Heart left ventricle (tissue), 16 donors: ENCODE results near the gene CHMP4B. TPM values are rescaled to one million over a fixed set of nuclear protein-coding genes. Genes with fewer than 3 reads are reported as not detected.
A peak's percentile ranks its signal among the peaks of the same experiment; 100 is the strongest.

Source experiments
- ATAC-seq, 4 donors: fragments of 200-7000 bp; cut with Tn5 transposase; one replicate each; pipeline ENCODE4 v1.9.1; 2020 to 2022; ENCODE audit warnings: moderate library complexity in 4 of 4, mild to moderate bottlenecking in 3 of 4, moderate number of reproducible peaks in 1 of 4
- DNase-seq, 5 donors: peaks; one replicate each; pipeline ENCODE4 v3.0.0-alpha.2; 2020
- H3K27ac ChIP-seq, 12 donors: fragments of 200-600 bp; sonication (generic) in 4 of 12; one replicate each; pipeline versions ENCODE4 v1.5.0 to v1.8.0; 2016 to 2022; ENCODE audit warnings: mild to moderate bottlenecking in 2 of 12
- H3K27me3 ChIP-seq, 9 donors: fragments of 200-600 bp; sonication (generic) in 2 of 9; one replicate each; pipeline versions ENCODE4 v1.5.1 to v1.8.0; 2016 to 2022; ENCODE audit warnings: mild to moderate bottlenecking in 3 of 9
- H3K36me3 ChIP-seq, 9 donors: fragments of 200-600 bp; sonication (generic) in 2 of 9; one replicate each; pipeline versions ENCODE4 v1.5.0 to v1.8.0; 2018 to 2022; ENCODE audit warnings: mild to moderate bottlenecking in 2 of 9
- H3K4me1 ChIP-seq, 12 donors: fragments of 200-600 bp; sonication (generic) in 4 of 12; one replicate each; pipeline versions ENCODE4 v1.5.0 to v1.8.0; 2016 to 2022; ENCODE audit warnings: mild to moderate bottlenecking in 3 of 12
- H3K4me3 ChIP-seq, 12 donors: fragments of 200-600 bp; sonication (generic) in 4 of 12; one replicate each; pipeline versions ENCODE4 v1.5.0 to v1.8.0; 2017 to 2022; ENCODE audit warnings: mild to moderate bottlenecking in 9 of 12, moderate library complexity in 4 of 12
- H3K9me3 ChIP-seq, 12 donors: fragments of 200-600 bp; sonication (generic) in 4 of 12; one replicate each; pipeline versions ENCODE4 v1.5.0 to v1.8.0; 2016 to 2022; ENCODE audit warnings: mild to moderate bottlenecking in 1 of 12
- CTCF ChIP-seq, 12 donors: fragments of 200-600 bp; sonication (generic) in 4 of 12; IDR thresholded peaks; one replicate each; pipeline versions ENCODE4 v1.5.0 to v1.8.0; 2018 to 2022; ENCODE audit warnings: antibody characterized with exemption in 12 of 12, mild to moderate bottlenecking in 5 of 12
- POLR2A ChIP-seq, 2 donors: fragments of 450-650 bp; IDR thresholded peaks; one replicate each; pipeline ENCODE4 v1.6.1; 2017; ENCODE audit warnings: antibody characterized with exemption in 2 of 2, mild to moderate bottlenecking in 2 of 2, moderate library complexity in 2 of 2
- WGBS, 4 donors: extraction: QIAGEN DNeasy Blood & Tissue Kit in 2 of 4; methylation state at CpG; one replicate each; pipeline versions ENCODE4 v1.1.5 to v1.1.7; 2013 to 2018; 5-methylcytosine and 5-hydroxymethylcytosine counted together
- intact Hi-C, 10 donors: fragments of 100-400 bp; cut with DNase I; formaldehyde crosslinking; loops; one replicate each; pipeline versions ENCODE4 v1.11.1 to v1.14.2; 2022
- polyA plus RNA-seq, 2 donors: library from polyadenylated mRNA; stranded (reverse); fragments of 200-250 nt; gene quantifications; one replicate each; pipeline ENCODE4 v1.2.3, GENCODE V29; 2013
- total RNA-seq, 9 donors: library from RNA; depleted of rRNA in 2 of 9; stranded (reverse); fragments of >200 nt in 2 of 9; fragmentation: NEBNext Ultra II Directional in 3 of 9; extraction: Animal tissue kit (Norgen Biotek cat#: 25700) in 3 of 9; gene quantifications; one replicate each; pipeline versions ENCODE4 v1.1.0 to v1.2.4, GENCODE V29; 2016 to 2023
- donor health status: ischemic (EF 13 %, LVEDD 7.1; RV severe dilation, severe dysfunction).
- donor health status: healthy with polysubstance abuse.
- donor health status: DM: no; HTN: yes; CAD: no.
- donor health status: DM: no; HTN: no; CAD: no.
- donor health status: ischemic (EF 25% LVEDD 6.9; RV normal size, moderate dysfunction).
- donor health status: ischemic (EF 25% LVEDD 5.7; RV mildly dilated, moderate dysfunction).
- donor health status: healthy.
- donor health status: DM: yes; HTN: yes; CAD: no.
- donor health status: ischemic (EF 35%, LVEDD 5.7; RV mildly dilated, moderate dysfunction).
- donor health status: nonischemic (EF 11% LVEDD 7.7; RV severe dilation, severe dysfunction).
- donor health status: DM: yes; HTN: yes; CAD: no.
- donor health status: PGD.
- donor health status: ischemic (EF 29% LVEDD 5.4; RV normal size, mild dysfunction).
- donor health status: nonischemic (EF 23%, LVEDD 6.1; RV moderate dilation, normal function).

CHMP4B gene
- total and polyA plus RNA-seq, 11 donors, result 46.2 to 233 (median 112) TPM

GRCh38 chr20:33788351-33789049 lies 22.6 kb upstream of the CHMP4B start:
- H3K4me3 ChIP-seq, result no peak overlapping the region
- WGBS, 4 donors, result 91 to 92% (median 92%) methylated on average over 12 of the region's 12 CpGs
- H3K27me3 ChIP-seq, result no peaks in the 10 kb centered on the region
- no peak for ATAC-seq
- H3K36me3 ChIP-seq, result peaks cover 0 to 8% (median 0%) of the 10 kb centered on the region in 9 donors
- H3K9me3 ChIP-seq, result no peaks in the 10 kb centered on the region
- intact Hi-C loops, result loop anchor here in 1 of 10 donors (5.0 kb wide), 1 partner anchor 64 kb away; no protein-coding TSS in a partner anchor
- DNase-seq, result no peak
- TF ChIP-seq CTCF (IDR thresholded peaks at IDR 0.05) (no peak), POLR2A (IDR thresholded peaks at IDR 0.05) (no peak)
- H3K27ac ChIP-seq, result peak overlapping the region in 3 of 12 donors; percentile 68 to 84 (median 79)
- H3K4me1 ChIP-seq, result peaks cover 0 to 49% (median 27%) of the 10 kb centered on the region in 12 donors

GRCh38 chr20:33789109-33789857 lies 21.9 kb upstream of the CHMP4B start:
- H3K27ac ChIP-seq, result peak overlapping the region in 9 of 12 donors; percentile 30 to 84 (median 56)
- H3K4me1 ChIP-seq, result peaks cover 0 to 54% (median 31%) of the 10 kb centered on the region in 12 donors
- TF ChIP-seq POLR2A (IDR thresholded peaks at IDR 0.05) (no peak), CTCF (IDR thresholded peaks at IDR 0.05) (no peak)
- H3K9me3 ChIP-seq, result no peaks in the 10 kb centered on the region
- ATAC-seq, result peak in 3 of 4 donors; percentile 41 to 66 (median 63)
- WGBS, 4 donors, result 66 to 74% (median 71%) methylated on average over 11 of the region's 11 CpGs
- DNase-seq, result peak in 3 of 5 donors; percentile 31 to 77 (median 43)
- H3K36me3 ChIP-seq, result peaks cover 0 to 8% (median 0%) of the 10 kb centered on the region in 9 donors
- no peak overlapping the region for H3K4me3 ChIP-seq
- intact Hi-C loops, result loop anchor here in 1 of 10 donors (5.0 kb wide), 1 partner anchor 63 kb away; no protein-coding TSS in a partner anchor
- no peaks in the 10 kb centered on the region for H3K27me3 ChIP-seq

DNA sequence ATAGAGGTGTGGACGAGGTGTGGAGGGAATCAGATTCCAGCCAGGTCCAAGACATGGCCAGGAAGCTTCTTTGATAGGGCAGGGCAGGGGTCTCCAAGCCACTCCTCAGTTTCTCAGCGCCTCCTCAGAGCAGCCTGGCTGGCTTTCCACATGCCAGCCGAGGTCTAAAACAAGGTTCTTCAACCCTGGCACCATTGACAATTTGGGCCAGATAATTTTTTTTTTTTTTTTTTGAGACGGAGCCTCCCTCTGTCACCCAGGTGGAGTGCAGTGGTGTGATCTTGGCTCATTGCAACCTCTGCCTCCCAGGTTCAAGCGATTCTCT lies 21.3 kb upstream of the CHMP4B start:
- no peak for ATAC-seq
- intact Hi-C loops, result loop anchor here in 5 of 10 donors (5.0 to 10.0 kb wide), 6 partner anchors 55 to 335 kb away; no protein-coding TSS in a partner anchor
- H3K9me3 ChIP-seq, result no peaks in the 10 kb centered on the region
- no peaks in the 10 kb centered on the region for H3K27me3 ChIP-seq
- peaks cover 0 to 8% (median 0%) of the 10 kb centered on the region in 9 donors for H3K36me3 ChIP-seq
- H3K4me3 ChIP-seq, result no peak overlapping the region
- TF ChIP-seq POLR2A (IDR thresholded peaks at IDR 0.05) (no peak), CTCF (IDR thresholded peaks at IDR 0.05) (no peak)
- no peak for DNase-seq
- 62 to 78% (median 67%) methylated on average over 5 of the region's 5 CpGs for WGBS, 4 donors
- H3K4me1 ChIP-seq, result peaks cover 0 to 54% (median 31%) of the 10 kb centered on the region in 12 donors
- peak overlapping the region in 5 of 12 donors; percentile 41 to 84 (median 56) for H3K27ac ChIP-seq

GRCh38 chr20:33790566-33790965 lies 20.6 kb upstream of the CHMP4B start:
- DNase-seq, result no peak
- intact Hi-C loops, result loop anchor here in 5 of 10 donors (5.0 to 10.0 kb wide), 5 partner anchors 54 to 334 kb away; no protein-coding TSS in a partner anchor
- Histone ChIP-seq H3K27me3 (no peaks in the 10 kb centered on the region), H3K4me3 (no peak overlapping the region), H3K4me1 (peaks cover 0 to 47% (median 31%) of the 10 kb centered on the region in 12 donors), H3K27ac (peak overlapping the region in 1 of 12 donors; percentile 84), H3K36me3 (peaks cover 0 to 8% (median 0%) of the 10 kb centered on the region in 9 donors), H3K9me3 (no peaks in the 10 kb centered on the region)
- TF ChIP-seq POLR2A (IDR thresholded peaks at IDR 0.05) (no peak), CTCF (IDR thresholded peaks at IDR 0.05) (no peak)
- no peak for ATAC-seq
- WGBS, 4 donors, result 85 to 94% (median 91%) methylated on average over 11 of the region's 11 CpGs
